SH-SY5Y (cell line): ENCODE data around the gene NCF4.

Experiments
- GATA2 ChIP-seq: IDR thresholded peaks from 2 replicates; pipeline ENCODE4 v1.6.1; 2011; ENCODE audit warnings: mild to moderate bottlenecking, low read depth, low read length
- GATA3 ChIP-seq: IDR thresholded peaks from 2 replicates; pipeline ENCODE4 v1.6.1; 2011; ENCODE audit warnings: low read depth, mild to moderate bottlenecking, low read length, moderate library complexity

- TF ChIP-seq GATA2 = no peak
- TF ChIP-seq GATA3 = no peak
These were observed 31.5 kb downstream of the NCF4 start for GRCh38 chr22:36892292-36892691.
